ENCODE data around the gene PRPF40A.

Gene PRPF40A

DNA sequence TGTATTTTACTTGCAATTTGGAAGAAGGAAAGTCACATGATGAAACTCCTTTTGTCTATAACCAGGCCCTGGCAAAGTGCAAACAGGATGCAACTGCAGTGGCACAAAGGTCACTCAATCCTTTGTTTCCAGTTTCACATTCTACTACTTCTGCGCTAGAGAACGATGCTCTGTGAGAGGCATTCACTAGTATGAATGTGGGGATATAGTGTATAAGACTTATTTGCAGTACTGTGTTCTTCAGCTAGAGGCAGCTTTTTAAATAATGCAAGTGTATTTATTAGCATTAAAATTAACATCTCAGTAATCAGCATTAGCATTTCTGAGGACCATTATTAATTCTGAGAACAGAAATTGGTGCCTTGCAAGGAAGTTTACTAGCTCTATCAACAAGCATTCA lies 68.9 kb downstream of the PRPF40A start:
- DNase-seq: no peak

DNA sequence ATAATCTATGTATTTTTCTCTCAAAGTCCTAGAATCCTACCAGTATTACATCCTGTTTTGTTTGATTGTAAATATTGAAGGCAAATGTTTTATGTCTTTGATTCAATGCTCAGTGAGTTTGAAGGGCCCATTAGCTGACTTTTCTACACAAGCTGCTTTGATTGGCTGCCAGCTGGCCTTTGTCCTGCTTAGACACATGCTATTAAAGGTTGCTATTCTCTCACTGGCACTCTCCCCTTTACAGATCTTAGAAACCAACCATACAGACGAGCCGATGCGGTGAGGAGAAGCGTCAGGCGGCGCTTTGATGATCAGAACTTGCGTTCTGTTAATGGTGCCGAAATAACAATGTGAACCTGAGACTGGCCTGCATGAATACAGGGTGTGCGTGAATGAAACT lies 69.7 kb downstream of the PRPF40A start:
- no peak for DNase-seq

DNA sequence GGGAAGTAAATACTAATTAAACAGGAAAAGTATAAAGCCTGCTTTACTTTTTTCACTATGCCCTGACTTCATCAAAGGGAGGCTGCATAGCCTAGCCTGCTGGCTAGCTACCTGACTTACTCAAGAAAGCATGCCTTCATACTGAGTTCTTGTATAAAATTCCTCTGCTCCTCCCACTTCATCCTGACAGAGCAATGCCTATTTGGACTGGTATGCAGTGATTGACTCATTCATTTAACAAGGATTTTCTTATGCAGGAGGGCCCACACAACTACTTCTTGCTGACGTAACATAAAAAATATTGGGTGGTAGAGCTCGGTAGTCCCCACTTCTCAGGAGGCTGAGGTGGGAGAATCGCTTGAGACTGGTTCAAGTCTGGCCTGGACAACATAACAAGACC lies 70.5 kb downstream of the PRPF40A start:
- DNase-seq: no peak

DNA sequence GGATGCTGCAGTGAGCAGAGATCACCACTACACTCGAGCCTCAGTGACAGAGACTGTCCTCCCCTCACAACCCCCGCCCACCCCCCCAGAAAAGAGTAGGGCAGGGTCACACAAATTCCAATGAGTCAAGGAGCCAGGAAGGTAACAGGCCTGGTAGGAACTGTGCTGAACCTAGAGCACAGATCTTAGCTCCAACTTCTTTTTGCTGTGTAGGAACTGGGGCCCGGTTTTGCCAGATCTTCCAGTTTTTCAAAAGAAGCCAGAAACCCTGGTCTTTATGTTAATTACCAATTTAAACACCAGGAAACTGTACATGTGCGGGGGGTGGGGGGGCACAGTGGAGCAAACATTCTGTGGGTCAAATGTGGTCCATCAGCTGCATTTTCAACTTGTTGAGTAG lies 71.0 kb downstream of the PRPF40A start:
- no peak for DNase-seq

DNA sequence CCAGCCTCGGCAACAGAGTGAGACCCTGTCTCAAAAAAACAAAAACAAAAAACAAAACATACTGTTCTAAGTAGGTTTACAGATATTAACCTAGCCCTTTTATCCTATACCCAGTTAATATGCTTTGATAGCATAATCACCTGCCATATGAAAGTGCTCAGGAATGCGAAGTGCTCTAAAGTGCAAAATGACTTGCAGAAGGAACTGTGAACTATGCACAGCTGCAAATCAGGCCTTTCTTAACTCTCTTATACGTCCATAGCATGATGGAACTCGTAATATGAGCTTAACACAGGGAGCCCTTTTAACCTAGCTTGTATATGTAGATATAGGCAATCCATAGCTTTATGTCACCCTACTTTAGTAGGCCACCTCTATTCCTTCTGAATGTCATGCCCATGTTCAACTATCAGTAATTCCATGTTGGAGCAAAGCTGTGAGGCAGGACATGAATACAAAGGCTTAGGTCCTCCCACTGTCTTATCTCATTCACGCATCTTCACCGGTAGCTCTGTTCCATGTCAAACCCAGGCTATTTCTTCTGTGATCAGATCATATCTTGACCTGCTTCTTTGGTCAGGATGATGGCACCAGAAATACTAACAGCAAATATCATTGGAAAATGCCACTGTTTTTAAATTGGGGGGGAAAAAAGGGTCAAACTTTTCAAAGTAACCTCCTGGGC lies 72.9 kb downstream of the PRPF40A start:
- no peak for DNase-seq

DNA sequence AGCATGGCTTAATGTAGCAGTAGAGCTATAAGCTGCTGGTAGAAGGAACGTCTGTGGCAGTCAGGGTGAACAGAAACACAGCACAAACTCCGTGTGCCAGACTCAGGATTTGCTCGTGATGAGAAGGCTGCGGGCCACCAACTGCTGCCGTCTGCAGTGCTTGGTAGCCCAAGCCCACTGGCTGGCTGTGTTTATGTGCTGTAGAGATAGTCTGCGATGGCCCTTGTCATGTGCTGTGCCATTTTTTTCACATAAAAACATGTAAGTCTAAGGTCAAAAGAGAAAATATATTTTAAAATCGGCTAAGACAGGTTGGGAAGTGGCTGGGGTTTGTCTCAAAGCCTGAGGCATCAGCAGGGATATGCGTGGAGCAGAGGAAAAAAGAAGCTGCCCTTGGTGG lies 78.7 kb downstream of the PRPF40A start:
- no peak for DNase-seq

DNA sequence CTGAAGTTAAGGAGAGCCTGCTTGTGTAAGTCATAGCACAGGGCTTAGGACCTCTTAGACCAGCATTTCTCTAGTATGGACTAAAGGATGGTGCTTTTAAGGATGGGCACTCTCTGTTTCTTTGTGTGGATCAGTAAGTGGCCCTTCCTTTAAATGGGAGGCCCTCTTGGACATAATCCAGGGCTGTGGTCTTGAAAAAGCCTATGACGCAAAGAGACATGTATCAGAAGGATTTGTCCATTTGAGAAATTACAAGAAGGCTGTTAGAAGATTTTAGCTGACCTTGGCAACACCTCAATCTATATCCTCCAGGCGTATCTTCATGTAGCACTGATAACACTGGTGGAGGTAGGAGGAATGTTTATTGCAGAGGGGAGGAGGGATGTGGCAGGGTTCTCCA lies 79.2 kb downstream of the PRPF40A start:
- no peak for DNase-seq

DNA sequence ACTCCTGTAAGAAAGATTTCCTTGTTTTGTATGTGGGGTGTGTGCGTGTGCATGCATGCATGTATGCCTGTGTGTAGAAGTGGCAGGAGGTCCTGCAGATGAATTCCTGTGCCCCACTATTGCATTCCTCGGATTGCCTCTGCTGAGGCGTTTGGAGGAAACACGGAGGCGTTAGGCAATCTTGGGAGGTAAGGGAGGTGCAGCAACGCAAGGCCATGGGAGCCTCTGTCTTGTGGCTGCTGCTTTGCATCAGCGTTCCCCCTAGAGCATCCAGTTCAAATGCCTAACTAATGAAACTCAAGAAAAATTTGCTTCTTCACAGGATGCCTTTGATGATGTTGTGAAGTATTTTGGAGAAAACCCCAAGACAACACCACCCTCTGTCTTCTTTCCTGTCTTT lies 80.0 kb downstream of the PRPF40A start:
- no peak for DNase-seq

DNA sequence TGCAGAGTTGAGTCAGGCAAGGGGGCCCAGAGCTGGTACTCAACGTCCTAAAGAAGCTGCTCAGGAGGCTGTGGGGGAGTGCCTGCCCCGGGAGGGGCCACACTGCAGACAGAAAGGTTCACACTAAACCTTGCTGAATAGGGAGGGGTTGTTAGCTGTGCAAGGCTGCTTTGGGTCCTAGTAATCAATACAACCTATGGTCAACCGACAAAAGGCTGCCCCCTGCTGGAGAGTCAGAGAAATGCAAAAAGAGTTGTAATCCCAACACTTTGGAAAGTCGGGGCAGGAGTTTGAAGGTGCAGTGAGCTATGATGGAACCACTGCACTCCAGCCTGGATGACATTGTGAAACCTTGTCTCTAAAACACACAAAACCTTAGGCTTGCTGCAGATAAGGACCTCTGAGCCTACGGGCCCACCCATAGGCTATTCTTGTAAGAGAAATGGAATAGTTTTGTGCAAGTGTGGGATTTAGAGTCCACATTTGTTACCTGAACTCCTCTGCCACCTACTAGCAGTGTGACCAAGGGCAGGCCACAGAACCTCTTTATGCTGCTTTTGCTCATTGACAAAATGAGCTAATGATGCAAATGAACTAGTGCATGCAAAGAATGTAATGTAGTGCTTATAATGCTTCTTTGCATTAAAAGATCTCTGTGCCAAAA lies 81.5 kb downstream of the PRPF40A start:
- no peak for DNase-seq

DNA sequence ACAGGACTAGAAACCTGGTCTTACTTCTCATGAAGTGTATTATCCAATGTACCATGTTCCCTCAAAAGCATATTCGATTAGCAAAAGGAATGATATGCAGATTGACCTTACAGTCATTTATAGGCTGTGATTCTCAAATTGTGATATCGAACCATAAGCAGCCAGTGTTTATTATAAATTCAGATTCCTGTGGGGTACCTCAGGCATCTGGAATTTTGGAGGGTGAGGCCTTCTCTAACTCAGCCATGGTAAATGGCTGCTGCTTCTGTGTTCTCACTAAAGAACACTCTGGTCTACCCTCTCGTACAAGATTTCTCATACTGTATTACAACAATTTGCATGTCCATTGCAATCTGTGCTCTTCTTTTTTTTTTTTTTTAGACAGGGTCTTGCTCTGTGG lies 84.5 kb downstream of the PRPF40A start:
- no peak for DNase-seq

DNA sequence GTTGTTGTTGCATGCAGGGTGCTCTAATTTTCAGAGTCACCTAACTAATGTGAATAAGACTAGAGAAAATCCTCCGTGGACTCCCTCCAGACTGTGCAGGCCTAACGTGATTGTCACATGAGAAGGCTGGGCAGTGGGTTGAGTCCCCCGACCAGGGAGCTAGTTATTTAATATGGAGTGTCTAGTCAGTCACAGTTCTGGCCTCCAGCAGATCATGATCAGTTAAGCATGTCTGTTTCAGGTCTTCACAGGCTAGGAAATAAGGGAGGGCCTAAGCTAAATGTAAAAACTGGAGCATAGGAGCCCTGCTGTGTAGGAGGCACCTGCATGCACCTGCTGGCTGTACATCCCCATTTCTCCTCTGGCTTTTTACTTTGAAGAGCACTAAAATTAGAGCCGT lies 86.8 kb downstream of the PRPF40A start:
- no peak for DNase-seq

DNA sequence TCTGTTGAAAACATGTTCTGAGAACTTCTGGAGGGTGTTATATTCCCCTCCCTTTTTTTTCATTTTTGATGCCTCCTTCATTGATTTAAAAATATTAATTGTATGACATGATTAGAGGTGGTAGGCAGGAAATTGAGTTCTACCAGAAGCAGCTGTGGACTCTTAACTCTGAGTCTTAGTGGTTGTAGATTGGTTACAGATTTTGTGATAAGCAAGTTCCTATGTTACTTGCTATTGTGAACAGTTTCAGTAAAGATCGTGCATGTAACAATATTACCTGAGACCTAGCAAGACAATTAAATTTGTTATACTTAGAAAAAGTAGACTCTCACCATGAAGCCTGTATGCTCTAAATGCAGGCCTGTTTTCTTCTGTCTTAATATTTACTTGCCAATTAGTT lies 88.1 kb downstream of the PRPF40A start:
- DNase-seq: no peak

DNA sequence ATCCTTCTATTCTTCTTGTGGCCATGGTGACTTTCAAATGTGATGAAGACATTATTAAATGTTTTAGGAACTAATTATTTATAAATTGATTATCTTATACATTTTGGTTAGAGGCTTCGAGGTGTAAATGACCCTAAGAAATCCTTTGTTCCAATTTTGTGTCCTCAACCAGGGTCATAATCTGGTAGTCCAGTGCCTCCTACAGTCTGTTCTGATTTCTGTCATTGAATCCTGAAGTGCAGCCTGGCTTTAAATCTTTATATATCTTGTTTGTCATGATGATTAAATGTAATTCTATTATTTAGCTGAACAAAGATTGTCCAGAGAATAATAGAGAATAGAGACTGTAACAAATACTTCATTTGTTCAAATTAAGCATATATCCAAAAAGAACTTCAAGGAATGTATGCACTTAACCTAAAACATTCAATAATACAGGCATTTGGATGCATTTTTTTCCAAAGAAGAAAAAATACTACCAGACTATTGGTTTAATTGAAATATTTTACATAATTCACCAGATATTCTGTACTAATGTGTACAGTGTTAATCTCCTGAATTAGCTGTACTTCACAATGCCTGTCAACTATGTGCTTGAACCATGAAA lies 89.8 kb downstream of the PRPF40A start:
- no peak for DNase-seq

DNA sequence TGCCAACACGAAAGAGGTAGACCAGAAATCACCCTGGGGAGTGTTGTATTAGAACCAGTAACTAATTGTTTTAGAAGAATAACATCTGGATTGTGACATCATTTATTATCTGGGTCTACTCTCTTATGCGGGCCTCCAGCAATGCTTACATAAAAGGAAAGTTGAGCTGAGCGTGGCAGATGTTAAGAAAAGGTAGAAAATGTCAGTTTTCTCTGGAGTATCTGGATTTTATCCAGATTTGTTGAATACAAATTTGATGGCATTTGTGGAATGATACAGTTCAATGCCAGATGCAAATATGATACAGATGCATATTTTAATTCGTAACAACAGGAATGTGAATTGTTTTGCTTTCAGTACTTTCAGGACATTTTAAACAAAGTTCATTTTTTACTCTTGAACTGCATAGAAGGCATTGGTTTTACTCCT lies 90.3 kb downstream of the PRPF40A start:
- no peak for DNase-seq

DNA sequence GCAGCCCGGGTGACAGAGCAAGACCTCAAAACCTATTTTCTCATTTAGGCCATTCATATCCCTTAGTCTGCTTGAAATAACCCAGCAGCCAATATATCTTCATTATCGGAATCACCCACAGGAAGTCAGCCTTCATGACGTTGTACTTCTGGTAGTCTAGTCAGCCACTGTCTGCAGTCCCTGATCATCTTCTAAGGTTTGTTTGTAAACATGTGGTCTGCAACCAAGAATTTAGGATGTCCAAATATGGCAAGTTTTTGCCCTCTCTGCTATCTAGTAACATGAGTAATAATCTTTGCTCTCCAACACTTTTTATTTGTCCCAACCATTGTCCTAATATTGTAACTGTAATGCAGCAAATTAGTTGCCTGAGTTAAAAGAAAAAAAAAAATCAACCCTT lies 92.5 kb downstream of the PRPF40A start:
- DNase-seq: no peak

DNA sequence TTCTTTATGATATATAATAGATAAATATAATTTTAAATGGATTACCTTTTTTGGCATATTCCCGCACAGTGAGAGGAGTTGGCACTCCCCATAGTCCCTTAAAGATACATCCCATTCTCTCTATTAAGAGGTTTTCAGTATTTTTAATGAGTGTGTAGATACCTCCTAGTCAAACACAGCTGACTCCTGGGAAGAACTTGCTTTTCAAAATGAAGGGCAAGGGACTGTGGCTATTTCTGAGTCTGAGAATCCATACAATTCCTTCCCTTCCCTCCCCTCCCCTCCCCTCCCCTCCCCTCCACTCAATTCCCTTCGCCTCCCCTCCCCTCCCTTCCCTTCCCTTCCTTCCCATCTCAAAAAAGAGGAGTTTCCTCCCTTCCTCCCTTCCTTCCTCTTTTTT lies 93.5 kb downstream of the PRPF40A start:
- DNase-seq: no peak

DNA sequence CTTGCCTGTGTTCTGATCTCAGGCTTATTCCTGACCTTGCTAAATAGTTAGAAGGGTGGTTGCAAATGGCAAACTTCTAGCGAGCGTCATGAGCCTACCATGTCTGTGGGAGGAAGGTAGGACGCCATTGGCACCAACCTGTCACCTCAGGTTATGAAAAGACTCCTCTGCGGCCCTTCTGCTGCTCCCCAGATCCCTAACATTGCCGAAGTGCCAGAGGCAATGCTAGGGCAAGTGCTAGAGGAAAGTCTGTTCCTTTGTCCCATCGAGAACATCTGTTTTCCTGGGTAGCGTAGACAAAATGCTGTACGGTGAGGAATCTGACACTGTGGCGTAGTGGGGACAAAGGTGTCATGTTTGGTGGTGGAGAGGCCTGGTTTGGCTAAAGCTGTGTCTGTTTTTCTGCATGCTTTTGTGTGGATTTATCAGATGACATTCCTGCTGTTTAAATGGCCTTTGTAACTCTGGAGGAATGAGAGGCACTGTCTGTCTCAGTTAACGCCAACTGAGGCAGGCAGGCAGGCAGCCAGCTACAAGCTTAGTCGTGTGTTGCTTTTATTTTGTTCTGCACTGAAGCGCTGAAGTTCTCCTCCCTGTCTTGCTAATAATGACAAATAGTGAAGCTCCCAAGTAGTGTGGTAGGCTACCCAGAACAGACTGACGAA lies 94.1 kb downstream of the PRPF40A start:
- no peak for DNase-seq

DNA sequence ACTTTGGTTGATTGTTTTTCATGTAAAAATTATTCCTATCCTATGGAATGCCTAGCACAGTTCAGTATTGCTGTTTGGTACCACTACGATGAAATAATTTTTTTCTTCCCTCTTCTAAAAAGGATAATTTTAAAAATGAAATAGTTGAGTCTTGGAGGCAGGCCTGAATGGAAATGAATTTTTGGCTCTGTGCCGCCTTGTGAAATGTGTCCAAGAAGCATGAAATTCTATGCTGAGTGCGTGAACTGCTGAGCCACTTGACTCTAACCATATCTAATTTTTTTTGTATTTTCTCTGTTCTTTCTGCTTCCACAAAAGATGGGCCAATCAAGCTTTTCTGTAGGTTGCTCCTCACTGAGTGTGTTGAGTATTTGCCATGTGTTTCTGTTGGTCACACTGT lies 95.0 kb downstream of the PRPF40A start:
- no peak for DNase-seq

DNA sequence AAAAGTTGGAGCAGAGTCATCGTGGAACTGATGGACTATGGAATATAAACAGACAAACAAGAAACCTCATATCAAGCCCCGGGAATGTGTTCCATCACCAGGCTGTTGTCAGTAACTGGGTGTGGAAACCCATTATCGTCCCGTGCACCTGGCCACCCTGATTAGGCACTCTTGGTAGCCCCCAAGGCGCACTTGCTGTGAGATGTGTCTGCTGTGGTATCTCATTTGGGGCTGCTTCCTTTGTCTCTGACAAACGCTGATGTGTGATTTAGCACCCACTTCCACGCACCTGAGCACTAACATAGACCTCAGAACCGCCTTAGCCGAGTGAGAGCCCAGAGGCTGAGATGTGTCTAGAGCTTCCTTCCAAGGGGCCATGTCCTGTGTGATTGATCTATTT lies 96.3 kb downstream of the PRPF40A start:
- DNase-seq: no peak

DNA sequence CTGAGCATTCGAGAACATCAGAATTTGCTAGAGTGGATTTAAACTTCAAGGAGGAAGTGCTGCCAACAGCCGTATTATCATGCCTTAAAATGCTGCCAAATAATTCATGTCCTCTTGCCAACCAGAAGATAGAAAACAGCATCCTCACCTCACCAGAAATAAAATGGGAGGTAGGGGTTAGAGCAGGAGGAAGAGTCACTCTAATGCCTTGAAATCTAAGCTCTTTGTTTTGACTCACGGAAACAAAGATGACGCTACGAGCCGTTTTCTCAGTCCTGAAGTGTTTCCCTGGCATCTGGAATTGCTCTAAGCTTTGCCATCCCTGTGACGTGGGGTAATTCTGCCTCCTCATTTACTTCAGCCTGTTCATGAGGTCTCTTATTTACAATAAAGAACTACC lies 97.1 kb downstream of the PRPF40A start:
- DNase-seq: no peak

DNA sequence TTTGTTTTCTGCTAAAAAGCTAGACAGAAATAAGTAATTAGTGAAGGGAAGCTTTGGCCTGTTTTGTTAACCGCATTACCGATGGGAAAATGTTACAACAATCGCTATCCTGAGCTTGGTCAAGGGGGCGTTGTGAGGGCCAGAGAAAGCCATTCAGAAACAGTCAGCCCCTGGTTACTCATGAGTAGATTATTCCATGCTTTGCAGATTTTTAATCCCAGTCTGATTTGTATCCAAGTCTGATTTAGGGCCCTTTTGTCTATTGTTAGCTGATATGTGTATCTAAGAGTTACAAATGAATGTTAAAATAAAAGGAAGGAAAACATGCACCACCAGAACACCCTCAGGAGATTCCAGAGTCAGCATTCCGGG lies 99.1 kb downstream of the PRPF40A start:
- no peak for DNase-seq

DNA sequence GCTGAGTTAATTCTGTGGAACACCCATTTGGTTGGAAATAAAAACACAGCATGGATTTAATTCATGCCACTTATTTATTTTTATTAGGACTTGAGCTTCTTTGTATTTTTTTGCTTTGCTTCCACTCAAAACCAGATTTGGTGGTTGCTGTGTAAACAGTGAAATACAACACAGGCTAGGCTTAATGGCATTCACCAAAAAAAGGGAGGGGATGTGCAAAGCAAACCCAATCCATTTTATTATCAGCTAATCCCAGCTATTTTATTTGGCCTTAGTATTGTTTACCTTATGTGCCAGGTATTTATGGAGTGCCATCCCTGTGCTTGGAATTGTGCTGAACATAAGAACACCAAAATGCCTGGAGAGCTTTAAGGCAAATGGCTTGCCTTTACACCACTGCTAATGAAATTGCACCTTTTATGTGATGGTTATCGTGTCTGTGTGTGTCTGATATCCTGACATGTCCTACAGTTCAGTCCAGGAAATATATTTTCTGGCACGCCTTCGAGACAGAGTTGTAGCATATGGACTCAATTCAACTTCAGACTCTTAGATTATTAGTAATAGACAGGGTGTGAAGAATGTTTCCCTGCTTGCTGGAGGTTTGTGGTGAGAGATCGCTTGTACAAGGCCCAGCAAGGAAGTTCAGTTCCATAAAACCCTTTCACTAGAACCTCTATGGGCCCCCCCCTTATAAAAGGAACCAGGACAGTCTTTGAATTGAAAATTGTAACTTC lies 99.6 kb downstream of the PRPF40A start:
- no peak for DNase-seq

DNA sequence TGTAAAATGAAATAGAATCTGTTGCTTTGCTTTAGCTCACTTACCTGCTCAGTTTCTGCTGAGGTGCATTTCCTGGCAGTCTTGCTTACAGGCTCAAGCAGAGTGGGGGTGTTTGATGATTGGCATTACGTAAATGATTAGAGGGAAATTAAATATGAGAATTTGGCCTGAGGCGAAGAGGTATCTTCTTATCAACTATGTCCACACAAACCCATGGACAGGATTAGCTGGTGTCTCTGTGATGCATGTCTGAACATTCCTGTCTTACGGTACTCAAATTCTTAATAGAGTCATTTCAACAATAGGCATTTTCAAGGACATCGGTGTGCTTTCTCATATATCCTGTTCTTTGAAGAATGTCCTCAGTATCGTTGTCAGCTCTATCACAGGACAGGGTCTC lies 102.1 kb downstream of the PRPF40A start:
- no peak for DNase-seq

Data from GOT3 (cell line).